ENCODE data around the gene GLIS1. TPM values are rescaled to one million over a fixed set of nuclear protein-coding genes. Genes with fewer than 3 reads are reported as not detected.

Gene GLIS1
- total and polyA plus RNA-seq, 2 of the 8 experiments (the other 6 are each of a cell fraction or from before 2014, with no cell fraction given): 0.15 to 0.22 TPM

DNA sequence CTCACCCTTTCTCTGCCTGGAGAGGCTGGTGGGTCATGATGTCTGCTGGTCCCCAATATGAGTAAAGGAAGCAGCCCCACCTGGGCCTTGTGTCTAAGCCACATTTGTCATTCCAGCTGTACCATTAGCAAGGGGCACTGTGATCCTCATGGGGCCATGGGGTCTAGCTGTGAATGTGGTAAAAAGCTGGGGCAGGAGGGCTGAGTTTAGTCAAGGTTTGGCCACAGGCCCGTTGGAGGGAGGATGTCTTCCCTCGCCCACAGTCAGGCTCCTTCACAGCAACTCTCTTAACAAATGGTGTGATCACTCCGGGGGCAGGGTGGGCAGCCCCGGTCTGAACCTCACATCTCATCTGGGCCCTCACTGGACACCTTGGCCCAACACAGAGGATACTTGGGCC is 164.3 kb downstream of the GLIS1 start:
- Histone ChIP-seq H3K79me2 (ENCODE audit: control insufficient read depth in 1 of 2, insufficient read depth in 2 of 2, low read length in 2 of 2) (no peaks in the 10 kb centered on the region), H2BK12ac (ENCODE audit: low read depth, low read length) (no peak overlapping the region), H3K18ac (ENCODE audit: extremely low read depth, low read length) (no peak overlapping the region), H3K4me1 (replicated peaks in 1 of 4; ENCODE audit: control insufficient read depth in 3 of 4, insufficient read depth in 4 of 4, low read length in 3 of 4) (peaks cover 0 to 12% (median 6%) of the 10 kb centered on the region in 4 experiments; a peak in 5 of 7 replicates), H3K9me3 (ENCODE audit: insufficient read depth in 2 of 2, low read depth in 1 of 2, low read length in 1 of 2) (no peaks in the 10 kb centered on the region), H3K79me1 (ENCODE audit: low read depth, low read length) (no peaks in the 10 kb centered on the region), H4K20me1 (replicated peaks in 1 of 2; ENCODE audit: control insufficient read depth in 1 of 2, insufficient read depth in 2 of 2, low read length in 2 of 2) (peaks cover 0 to 2% of the 10 kb centered on the region in 2 experiments), H2BK5ac (ENCODE audit: low read depth, low read length) (no peak overlapping the region), H3K36me3 (ENCODE audit: control insufficient read depth in 2 of 4, insufficient read depth in 4 of 4, low read length in 3 of 4) (no peaks in the 10 kb centered on the region), H3K27me3 (replicated peaks in 1 of 4; ENCODE audit: control insufficient read depth in 3 of 4, extremely low read depth in 1 of 4, insufficient read depth in 3 of 4, low read length in 3 of 4) (no peaks in the 10 kb centered on the region), H2BK15ac (ENCODE audit: low read length) (no peak overlapping the region), H2AK5ac (ENCODE audit: low read depth, low read length) (no peak overlapping the region), H3K4ac (replicated peaks; ENCODE audit: insufficient read length, low read depth, low read length) (no peak overlapping the region), H2BK20ac (ENCODE audit: low read length) (no peak overlapping the region), H3K9ac (replicated peaks in 1 of 4; ENCODE audit: extremely low read depth in 1 of 4, low read depth in 3 of 4, low read length in 3 of 4) (no peak overlapping the region), H4K8ac (ENCODE audit: extremely low read depth, insufficient read depth, low read length) (no peak overlapping the region), H2AFZ (ENCODE audit: low read length) (no peak overlapping the region), H3K14ac (ENCODE audit: insufficient read length) (no peak overlapping the region), H3K23me2 (ENCODE audit: low read depth, low read length) (no peaks in the 10 kb centered on the region), H3K4me2 (ENCODE audit: insufficient read depth in 1 of 2, low read depth in 2 of 2, low read length in 2 of 2) (no peak overlapping the region), H4K5ac (ENCODE audit: insufficient read length, low read depth, low read length) (no peak overlapping the region), H3K4me3 (ENCODE audit: extremely low read depth in 1 of 4, insufficient read depth in 2 of 4, low read depth in 3 of 4, low read length in 4 of 4) (no peak overlapping the region), H2BK120ac (replicated peaks; ENCODE audit: low read depth, low read length) (no peak overlapping the region), H3K27ac (ENCODE audit: low read depth, low read length) (no peak overlapping the region), H3K56ac (replicated peaks; ENCODE audit: insufficient read length, low read depth, low read length) (no peak overlapping the region), H4K91ac (replicated peaks; ENCODE audit: insufficient read length, low read length) (no peak overlapping the region), H3K23ac (ENCODE audit: insufficient read length) (no peak overlapping the region)
- ChIA-PET POLR2A (ENCODE audit: partially characterized antibody) (no interaction called here), CTCF (ENCODE audit: partially characterized antibody) (interaction anchor here (1.3 to 13.2 kb wide), 4 partner anchors 8 to 90 kb away, joined by 4 to 175 read pairs (median 38); no protein-coding TSS in a partner anchor)
- no peak for DNase-seq (ENCODE audit: low read depth in 1 of 2, low spot score in 2 of 2)
- FAIRE-seq: no peak
- 95% methylated on average over 4 of the region's 4 CpGs; no CpG with 5 or more reads in 1 of the 2 experiments for WGBS, 2 experiments (ENCODE audit: extremely low coverage in 1 of 2, insufficient coverage in 1 of 2, insufficient read length in 1 of 2, insufficient replicate concordance in 2 of 2, low coverage in 1 of 2, low lambda C conversion rate in 2 of 2, missing lambda C conversion rate in 1 of 2)
- TF ChIP-seq ASH2L (IDR thresholded peaks at IDR 0.05; ENCODE audit: low read length): no peak
- TF ChIP-seq SIX5 (IDR thresholded peaks at IDR 0.05; ENCODE audit: low read depth, low read length): no peak

All from H1 (cell line).